WTC11 (cell line): ENCODE measurements around the gene PCDH9. TPM values are rescaled to one million over a fixed set of nuclear protein-coding genes. Genes with fewer than 3 reads are reported as not detected.
A peak's percentile ranks its signal among the peaks of the same experiment; 100 is the strongest.

Source experiments
- ATAC-seq: fragments of 200-7000 bp; cut with Tn5 transposase; 2 replicates; pipeline ENCODE4 v1.10.0; 2021; ENCODE audit warnings: mild to moderate bottlenecking, moderate library complexity
- CTCF ChIA-PET: fragments of 300-600 bp; sonication (Branson Sonifier 250); formaldehyde crosslinking; loops from one replicate; lab custom pipeline; 2021; ENCODE audit warnings: antibody characterized with exemption; lab: Charles Lee
- POLR2A ChIA-PET: fragments of 350-600 bp; sonication (Branson Sonifier 250); formaldehyde crosslinking; loops from one replicate; lab custom pipeline; 2021; ENCODE audit warnings: antibody characterized with exemption; lab: Charles Lee
- DNase-seq: peaks from one replicate; pipeline ENCODE4 v3.0.0; 2021; ENCODE audit warnings: low spot score
- H3K27ac Mint-ChIP-seq: 2 replicates; pipeline ENCODE4 v1.8.0; 2021; ENCODE audit warnings: mixed read lengths
- H3K27me3 Mint-ChIP-seq: 2 replicates; pipeline ENCODE4 v1.8.0; 2021; ENCODE audit warnings: low read depth, mild to moderate bottlenecking, moderate library complexity, mixed read lengths
- H3K36me3 Mint-ChIP-seq: 2 replicates; pipeline ENCODE4 v1.8.0; 2021; ENCODE audit warnings: mixed read lengths
- H3K4me1 Mint-ChIP-seq: 2 replicates; pipeline ENCODE4 v1.8.0; 2022; ENCODE audit warnings: mixed read lengths
- H3K4me3 Mint-ChIP-seq: 2 replicates; pipeline ENCODE4 v1.8.0; 2021; ENCODE audit warnings: mild to moderate bottlenecking, moderate library complexity, mixed read lengths
- H3K9me3 Mint-ChIP-seq: 2 replicates; pipeline ENCODE4 v1.8.0; 2021; ENCODE audit warnings: mixed read lengths
- CBFB ChIP-seq: sonication (generic); formaldehyde crosslinking; IDR thresholded peaks from 2 replicates; pipeline ENCODE4 v1.8.1; 2022; ENCODE audit warnings: mild to moderate bottlenecking, low read depth, missing genetic modification reagents
- CREB1 ChIP-seq: sonication (generic); formaldehyde crosslinking; IDR thresholded peaks from 2 replicates; pipeline ENCODE4 v1.8.0; 2023; ENCODE audit warnings: mild to moderate bottlenecking, missing genetic modification reagents
- IRF2 ChIP-seq: sonication (generic); formaldehyde crosslinking; IDR thresholded peaks from 2 replicates; pipeline ENCODE4 v1.8.0; 2022; ENCODE audit warnings: low read depth, missing genetic modification reagents, borderline replicate concordance
- JUN ChIP-seq: sonication (generic); formaldehyde crosslinking; IDR thresholded peaks from 2 replicates; pipeline ENCODE4 v1.8.0; 2023; ENCODE audit warnings: mild to moderate bottlenecking, missing genetic modification reagents
- MYBL2 ChIP-seq: sonication (generic); formaldehyde crosslinking; IDR thresholded peaks from 2 replicates; pipeline ENCODE4 v1.8.1; 2023; ENCODE audit warnings: mild to moderate bottlenecking, moderate library complexity, missing genetic modification reagents
- NFATC4 ChIP-seq: fragments of 250-450 bp; sonication (Bioruptor Pico); IDR thresholded peaks from 2 replicates; pipeline ENCODE4 v1.9.0; 2021; ENCODE audit warnings: mild to moderate bottlenecking
- NR1H2 ChIP-seq: sonication (generic); formaldehyde crosslinking; IDR thresholded peaks from 2 replicates; pipeline ENCODE4 v1.9.0; 2021; ENCODE audit warnings: mild to moderate bottlenecking, moderate library complexity, missing genetic modification reagents
- RORB ChIP-seq: fragments of 250-450 bp; sonication (Bioruptor Pico); IDR thresholded peaks from 2 replicates; pipeline ENCODE4 v1.9.0; 2021; ENCODE audit warnings: mild to moderate bottlenecking
- ZNF219 ChIP-seq: sonication (generic); formaldehyde crosslinking; IDR thresholded peaks from 2 replicates; pipeline ENCODE4 v1.8.0; 2023; ENCODE audit warnings: missing genetic modification reagents, mild to moderate bottlenecking, borderline replicate concordance
- total RNA-seq: library from RNA; stranded (reverse); gene quantifications from 3 replicates; pipeline ENCODE4 v1.2.3, GENCODE V29; 2021
- TF ChIP-seq, protein P1 (sequence below): sonication (generic); formaldehyde crosslinking; IDR thresholded peaks from 2 replicates; pipeline ENCODE4 v1.8.0; 2022; ENCODE audit warnings: missing genetic modification reagents
- TF ChIP-seq, protein P2 (sequence below): sonication (generic); formaldehyde crosslinking; IDR thresholded peaks from 2 replicates; pipeline ENCODE4 v1.8.0; 2023; ENCODE audit warnings: missing genetic modification reagents, mild to moderate bottlenecking, borderline replicate concordance
- TF ChIP-seq, protein P3 (sequence below): fragments of 250-450 bp; sonication (Bioruptor Pico); IDR thresholded peaks from 2 replicates; pipeline ENCODE4 v1.8.0; 2021; ENCODE audit warnings: mild to moderate bottlenecking
- TF ChIP-seq, protein P4 (sequence below): sonication (generic); formaldehyde crosslinking; IDR thresholded peaks from 2 replicates; pipeline ENCODE4 v1.8.1; 2022; ENCODE audit warnings: mild to moderate bottlenecking, moderate library complexity, missing genetic modification reagents
- TF ChIP-seq, protein P5 (sequence below): sonication (generic); formaldehyde crosslinking; IDR thresholded peaks from 2 replicates; pipeline ENCODE4 v1.8.1; 2022; ENCODE audit warnings: missing genetic modification reagents, borderline replicate concordance
- TF ChIP-seq, protein P6 (sequence below): fragments of 250-450 bp; sonication (Bioruptor Pico); IDR thresholded peaks from 2 replicates; pipeline ENCODE4 v1.9.0; 2021; ENCODE audit warnings: mild to moderate bottlenecking, borderline replicate concordance

Gene PCDH9
- total RNA-seq, 1 experiment from 2014 or later, result 0.48 TPM

DNA sequence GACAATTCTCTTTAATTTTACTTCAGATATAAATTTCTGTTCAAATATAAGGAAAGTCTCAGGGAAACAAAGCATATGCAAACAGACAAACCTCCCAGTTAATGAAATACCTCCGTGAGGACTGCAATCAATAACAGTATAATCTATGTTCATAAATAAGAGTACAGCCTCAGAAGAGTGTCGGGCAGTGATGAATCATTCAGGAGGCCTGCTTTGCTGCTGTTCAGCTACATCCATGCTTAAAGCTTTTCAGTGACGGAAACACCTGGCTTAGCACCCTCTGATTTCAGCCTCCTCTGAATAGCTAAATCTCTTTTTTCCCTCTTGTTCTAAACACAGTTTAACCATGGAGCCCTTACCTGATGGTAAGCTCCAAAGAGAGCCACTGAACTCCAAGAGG, 69.0 kb downstream of the PCDH9 start:
- no peak for ATAC-seq
- ChIA-PET CTCF (no interaction called here), POLR2A (no interaction called here)
- Mint-ChIP-seq H3K36me3 (no peaks in the 10 kb centered on the region), H3K27me3 (no peaks in the 10 kb centered on the region), H3K27ac (no peak overlapping the region), H3K4me1 (peaks cover 3% of the 10 kb centered on the region), H3K4me3 (no peak overlapping the region), H3K9me3 (no peaks in the 10 kb centered on the region)
- TF ChIP-seq NR1H2 (CRISPR knock-in tag), result no peak
- no peak for TF ChIP-seq NFATC4
- no peak for TF ChIP-seq ZNF219 (CRISPR knock-in tag)
- TF ChIP-seq JUN (CRISPR knock-in tag), result no peak
- DNase-seq, result no peak

DNA sequence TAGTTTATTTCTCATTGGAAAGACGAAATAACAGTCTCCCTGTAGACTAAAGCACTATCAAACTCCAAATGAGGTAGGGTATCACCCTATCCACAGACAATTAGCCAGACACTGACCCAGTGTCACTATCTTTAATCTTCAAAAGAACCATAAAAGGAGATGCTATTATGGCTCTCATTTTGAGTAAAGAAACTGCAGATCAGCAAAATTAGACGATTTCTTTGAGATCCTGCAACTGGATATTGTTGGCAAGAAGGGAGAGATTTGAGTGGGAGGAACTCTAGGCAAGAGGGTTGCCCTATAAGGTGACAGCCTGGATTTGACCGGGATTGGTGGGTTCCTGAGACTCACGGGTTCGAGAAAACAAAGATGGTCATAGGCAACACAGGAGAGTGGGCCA, 71.2 kb downstream of the PCDH9 start:
- H3K9me3 Mint-ChIP-seq, result 0 out of 2 replicates have a peak, but pooled peaks cover 3% of the 10 kb centered on the region
- ATAC-seq (no peak), DNase-seq (no peak)
- H3K4me3 Mint-ChIP-seq, result no peak overlapping the region
- no peaks in the 10 kb centered on the region for H3K27me3 Mint-ChIP-seq
- CTCF ChIA-PET, result no interaction called here
- H3K4me1 Mint-ChIP-seq, result peaks cover 6% of the 10 kb centered on the region
- POLR2A ChIA-PET, result no interaction called here
- no peaks in the 10 kb centered on the region for H3K36me3 Mint-ChIP-seq
- TF ChIP-seq CBFB (CRISPR knock-in tag) (no peak), MYBL2 (CRISPR knock-in tag) (no peak), CREB1 (CRISPR knock-in tag) (no peak)
- TF ChIP-seq, protein P1, sequence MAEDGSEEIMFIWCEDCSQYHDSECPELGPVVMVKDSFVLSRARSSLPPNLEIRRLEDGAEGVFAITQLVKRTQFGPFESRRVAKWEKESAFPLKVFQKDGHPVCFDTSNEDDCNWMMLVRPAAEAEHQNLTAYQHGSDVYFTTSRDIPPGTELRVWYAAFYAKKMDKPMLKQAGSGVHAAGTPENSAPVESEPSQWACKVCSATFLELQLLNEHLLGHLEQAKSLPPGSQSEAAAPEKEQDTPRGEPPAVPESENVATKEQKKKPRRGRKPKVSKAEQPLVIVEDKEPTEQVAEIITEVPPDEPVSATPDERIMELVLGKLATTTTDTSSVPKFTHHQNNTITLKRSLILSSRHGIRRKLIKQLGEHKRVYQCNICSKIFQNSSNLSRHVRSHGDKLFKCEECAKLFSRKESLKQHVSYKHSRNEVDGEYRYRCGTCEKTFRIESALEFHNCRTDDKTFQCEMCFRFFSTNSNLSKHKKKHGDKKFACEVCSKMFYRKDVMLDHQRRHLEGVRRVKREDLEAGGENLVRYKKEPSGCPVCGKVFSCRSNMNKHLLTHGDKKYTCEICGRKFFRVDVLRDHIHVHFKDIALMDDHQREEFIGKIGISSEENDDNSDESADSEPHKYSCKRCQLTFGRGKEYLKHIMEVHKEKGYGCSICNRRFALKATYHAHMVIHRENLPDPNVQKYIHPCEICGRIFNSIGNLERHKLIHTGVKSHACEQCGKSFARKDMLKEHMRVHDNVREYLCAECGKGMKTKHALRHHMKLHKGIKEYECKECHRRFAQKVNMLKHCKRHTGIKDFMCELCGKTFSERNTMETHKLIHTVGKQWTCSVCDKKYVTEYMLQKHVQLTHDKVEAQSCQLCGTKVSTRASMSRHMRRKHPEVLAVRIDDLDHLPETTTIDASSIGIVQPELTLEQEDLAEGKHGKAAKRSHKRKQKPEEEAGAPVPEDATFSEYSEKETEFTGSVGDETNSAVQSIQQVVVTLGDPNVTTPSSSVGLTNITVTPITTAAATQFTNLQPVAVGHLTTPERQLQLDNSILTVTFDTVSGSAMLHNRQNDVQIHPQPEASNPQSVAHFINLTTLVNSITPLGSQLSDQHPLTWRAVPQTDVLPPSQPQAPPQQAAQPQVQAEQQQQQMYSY (CRISPR knock-in tag), result no peak
- TF ChIP-seq, protein P2, sequence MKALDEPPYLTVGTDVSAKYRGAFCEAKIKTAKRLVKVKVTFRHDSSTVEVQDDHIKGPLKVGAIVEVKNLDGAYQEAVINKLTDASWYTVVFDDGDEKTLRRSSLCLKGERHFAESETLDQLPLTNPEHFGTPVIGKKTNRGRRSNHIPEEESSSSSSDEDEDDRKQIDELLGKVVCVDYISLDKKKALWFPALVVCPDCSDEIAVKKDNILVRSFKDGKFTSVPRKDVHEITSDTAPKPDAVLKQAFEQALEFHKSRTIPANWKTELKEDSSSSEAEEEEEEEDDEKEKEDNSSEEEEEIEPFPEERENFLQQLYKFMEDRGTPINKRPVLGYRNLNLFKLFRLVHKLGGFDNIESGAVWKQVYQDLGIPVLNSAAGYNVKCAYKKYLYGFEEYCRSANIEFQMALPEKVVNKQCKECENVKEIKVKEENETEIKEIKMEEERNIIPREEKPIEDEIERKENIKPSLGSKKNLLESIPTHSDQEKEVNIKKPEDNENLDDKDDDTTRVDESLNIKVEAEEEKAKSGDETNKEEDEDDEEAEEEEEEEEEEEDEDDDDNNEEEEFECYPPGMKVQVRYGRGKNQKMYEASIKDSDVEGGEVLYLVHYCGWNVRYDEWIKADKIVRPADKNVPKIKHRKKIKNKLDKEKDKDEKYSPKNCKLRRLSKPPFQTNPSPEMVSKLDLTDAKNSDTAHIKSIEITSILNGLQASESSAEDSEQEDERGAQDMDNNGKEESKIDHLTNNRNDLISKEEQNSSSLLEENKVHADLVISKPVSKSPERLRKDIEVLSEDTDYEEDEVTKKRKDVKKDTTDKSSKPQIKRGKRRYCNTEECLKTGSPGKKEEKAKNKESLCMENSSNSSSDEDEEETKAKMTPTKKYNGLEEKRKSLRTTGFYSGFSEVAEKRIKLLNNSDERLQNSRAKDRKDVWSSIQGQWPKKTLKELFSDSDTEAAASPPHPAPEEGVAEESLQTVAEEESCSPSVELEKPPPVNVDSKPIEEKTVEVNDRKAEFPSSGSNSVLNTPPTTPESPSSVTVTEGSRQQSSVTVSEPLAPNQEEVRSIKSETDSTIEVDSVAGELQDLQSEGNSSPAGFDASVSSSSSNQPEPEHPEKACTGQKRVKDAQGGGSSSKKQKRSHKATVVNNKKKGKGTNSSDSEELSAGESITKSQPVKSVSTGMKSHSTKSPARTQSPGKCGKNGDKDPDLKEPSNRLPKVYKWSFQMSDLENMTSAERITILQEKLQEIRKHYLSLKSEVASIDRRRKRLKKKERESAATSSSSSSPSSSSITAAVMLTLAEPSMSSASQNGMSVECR, result no peak
- TF ChIP-seq, protein P3, sequence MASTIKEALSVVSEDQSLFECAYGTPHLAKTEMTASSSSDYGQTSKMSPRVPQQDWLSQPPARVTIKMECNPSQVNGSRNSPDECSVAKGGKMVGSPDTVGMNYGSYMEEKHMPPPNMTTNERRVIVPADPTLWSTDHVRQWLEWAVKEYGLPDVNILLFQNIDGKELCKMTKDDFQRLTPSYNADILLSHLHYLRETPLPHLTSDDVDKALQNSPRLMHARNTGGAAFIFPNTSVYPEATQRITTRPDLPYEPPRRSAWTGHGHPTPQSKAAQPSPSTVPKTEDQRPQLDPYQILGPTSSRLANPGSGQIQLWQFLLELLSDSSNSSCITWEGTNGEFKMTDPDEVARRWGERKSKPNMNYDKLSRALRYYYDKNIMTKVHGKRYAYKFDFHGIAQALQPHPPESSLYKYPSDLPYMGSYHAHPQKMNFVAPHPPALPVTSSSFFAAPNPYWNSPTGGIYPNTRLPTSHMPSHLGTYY (CRISPR knock-in tag), result no peak
- TF ChIP-seq, all 79 proteins: peak for 0
- no peak overlapping the region for H3K27ac Mint-ChIP-seq

DNA sequence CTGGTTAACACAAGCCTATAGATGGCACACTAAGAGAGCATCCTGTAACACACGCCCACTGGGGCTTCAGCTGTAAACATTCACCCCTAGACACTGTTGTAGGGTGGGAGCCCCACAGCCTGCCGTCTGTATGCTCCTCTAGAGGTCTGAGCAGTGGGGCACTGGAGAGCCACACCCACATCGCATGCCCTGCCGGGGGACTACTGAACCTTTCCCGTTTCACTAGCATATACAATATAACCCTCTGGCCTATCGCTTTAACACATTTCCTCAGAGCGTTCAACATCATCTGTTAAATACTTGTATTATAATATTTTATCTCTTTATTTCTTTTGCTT, 73.4 kb downstream of the PCDH9 start:
- CTCF ChIA-PET, result no interaction called here
- no peak overlapping the region for H3K4me3 Mint-ChIP-seq
- H3K27ac Mint-ChIP-seq, result no peak overlapping the region
- 0 out of 2 replicates have a peak, but pooled peaks cover 3% of the 10 kb centered on the region for H3K9me3 Mint-ChIP-seq
- DNase-seq (peak; percentile 11), ATAC-seq (peak; percentile 84)
- H3K4me1 Mint-ChIP-seq, result peaks cover 6% of the 10 kb centered on the region
- no peaks in the 10 kb centered on the region for H3K36me3 Mint-ChIP-seq
- POLR2A ChIA-PET, result no interaction called here
- no peaks in the 10 kb centered on the region for H3K27me3 Mint-ChIP-seq
- TF ChIP-seq, protein P4, sequence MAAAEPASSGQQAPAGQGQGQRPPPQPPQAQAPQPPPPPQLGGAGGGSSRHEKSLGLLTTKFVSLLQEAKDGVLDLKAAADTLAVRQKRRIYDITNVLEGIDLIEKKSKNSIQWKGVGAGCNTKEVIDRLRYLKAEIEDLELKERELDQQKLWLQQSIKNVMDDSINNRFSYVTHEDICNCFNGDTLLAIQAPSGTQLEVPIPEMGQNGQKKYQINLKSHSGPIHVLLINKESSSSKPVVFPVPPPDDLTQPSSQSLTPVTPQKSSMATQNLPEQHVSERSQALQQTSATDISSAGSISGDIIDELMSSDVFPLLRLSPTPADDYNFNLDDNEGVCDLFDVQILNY (CRISPR knock-in tag), result no peak
- TF ChIP-seq, protein P5, sequence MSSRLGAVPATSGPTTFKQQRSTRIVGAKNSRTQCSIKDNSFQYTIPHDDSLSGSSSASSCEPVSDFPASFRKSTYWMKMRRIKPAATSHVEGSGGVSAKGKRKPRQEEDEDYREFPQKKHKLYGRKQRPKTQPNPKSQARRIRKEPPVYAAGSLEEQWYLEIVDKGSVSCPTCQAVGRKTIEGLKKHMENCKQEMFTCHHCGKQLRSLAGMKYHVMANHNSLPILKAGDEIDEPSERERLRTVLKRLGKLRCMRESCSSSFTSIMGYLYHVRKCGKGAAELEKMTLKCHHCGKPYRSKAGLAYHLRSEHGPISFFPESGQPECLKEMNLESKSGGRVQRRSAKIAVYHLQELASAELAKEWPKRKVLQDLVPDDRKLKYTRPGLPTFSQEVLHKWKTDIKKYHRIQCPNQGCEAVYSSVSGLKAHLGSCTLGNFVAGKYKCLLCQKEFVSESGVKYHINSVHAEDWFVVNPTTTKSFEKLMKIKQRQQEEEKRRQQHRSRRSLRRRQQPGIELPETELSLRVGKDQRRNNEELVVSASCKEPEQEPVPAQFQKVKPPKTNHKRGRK (CRISPR knock-in tag), result no peak
- no peak for TF ChIP-seq RORB (CRISPR knock-in tag)
- no peak for TF ChIP-seq IRF2 (CRISPR knock-in tag)
- TF ChIP-seq, protein P6, sequence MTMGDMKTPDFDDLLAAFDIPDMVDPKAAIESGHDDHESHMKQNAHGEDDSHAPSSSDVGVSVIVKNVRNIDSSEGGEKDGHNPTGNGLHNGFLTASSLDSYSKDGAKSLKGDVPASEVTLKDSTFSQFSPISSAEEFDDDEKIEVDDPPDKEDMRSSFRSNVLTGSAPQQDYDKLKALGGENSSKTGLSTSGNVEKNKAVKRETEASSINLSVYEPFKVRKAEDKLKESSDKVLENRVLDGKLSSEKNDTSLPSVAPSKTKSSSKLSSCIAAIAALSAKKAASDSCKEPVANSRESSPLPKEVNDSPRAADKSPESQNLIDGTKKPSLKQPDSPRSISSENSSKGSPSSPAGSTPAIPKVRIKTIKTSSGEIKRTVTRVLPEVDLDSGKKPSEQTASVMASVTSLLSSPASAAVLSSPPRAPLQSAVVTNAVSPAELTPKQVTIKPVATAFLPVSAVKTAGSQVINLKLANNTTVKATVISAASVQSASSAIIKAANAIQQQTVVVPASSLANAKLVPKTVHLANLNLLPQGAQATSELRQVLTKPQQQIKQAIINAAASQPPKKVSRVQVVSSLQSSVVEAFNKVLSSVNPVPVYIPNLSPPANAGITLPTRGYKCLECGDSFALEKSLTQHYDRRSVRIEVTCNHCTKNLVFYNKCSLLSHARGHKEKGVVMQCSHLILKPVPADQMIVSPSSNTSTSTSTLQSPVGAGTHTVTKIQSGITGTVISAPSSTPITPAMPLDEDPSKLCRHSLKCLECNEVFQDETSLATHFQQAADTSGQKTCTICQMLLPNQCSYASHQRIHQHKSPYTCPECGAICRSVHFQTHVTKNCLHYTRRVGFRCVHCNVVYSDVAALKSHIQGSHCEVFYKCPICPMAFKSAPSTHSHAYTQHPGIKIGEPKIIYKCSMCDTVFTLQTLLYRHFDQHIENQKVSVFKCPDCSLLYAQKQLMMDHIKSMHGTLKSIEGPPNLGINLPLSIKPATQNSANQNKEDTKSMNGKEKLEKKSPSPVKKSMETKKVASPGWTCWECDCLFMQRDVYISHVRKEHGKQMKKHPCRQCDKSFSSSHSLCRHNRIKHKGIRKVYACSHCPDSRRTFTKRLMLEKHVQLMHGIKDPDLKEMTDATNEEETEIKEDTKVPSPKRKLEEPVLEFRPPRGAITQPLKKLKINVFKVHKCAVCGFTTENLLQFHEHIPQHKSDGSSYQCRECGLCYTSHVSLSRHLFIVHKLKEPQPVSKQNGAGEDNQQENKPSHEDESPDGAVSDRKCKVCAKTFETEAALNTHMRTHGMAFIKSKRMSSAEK (CRISPR knock-in tag), result no peak
